GM10266 (cell line): ENCODE results near the gene RAB3GAP2.

Experiments
- DNase-seq: peaks from one replicate; pipeline ENCODE4 v3.0.0; 2012; ENCODE audit errors: extremely low spot score
- TF ChIP-seq, protein P1 (sequence below): IDR thresholded peaks from 2 replicates; pipeline ENCODE4 v1.5.1; 2012; ENCODE audit warnings: mild to moderate bottlenecking, low read depth; ENCODE audit not compliant: control insufficient read depth, insufficient read depth; ENCODE audit errors: missing control alignments

The RAB3GAP2 gene

DNA sequence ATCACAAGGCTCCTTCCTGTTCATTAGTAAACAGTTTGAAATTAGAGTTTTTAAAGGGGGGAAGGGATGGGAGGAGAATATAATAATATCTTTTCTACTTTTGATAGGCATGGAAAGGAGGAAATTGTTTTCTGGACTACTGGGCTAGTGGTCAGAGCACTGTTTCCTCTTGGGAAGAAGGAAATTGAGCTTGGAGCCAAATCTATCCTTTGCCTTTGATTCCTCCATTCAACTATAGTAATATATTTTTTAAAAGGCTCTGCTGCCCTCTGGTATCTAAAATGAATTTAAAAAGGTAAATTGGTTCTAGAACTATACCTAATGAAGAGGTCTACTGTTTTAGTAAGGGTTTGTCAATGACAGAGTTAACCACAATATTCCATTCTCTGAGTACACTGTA is 172.4 kb downstream of the RAB3GAP2 start:
- DNase-seq = no peak
- TF ChIP-seq, protein P1, sequence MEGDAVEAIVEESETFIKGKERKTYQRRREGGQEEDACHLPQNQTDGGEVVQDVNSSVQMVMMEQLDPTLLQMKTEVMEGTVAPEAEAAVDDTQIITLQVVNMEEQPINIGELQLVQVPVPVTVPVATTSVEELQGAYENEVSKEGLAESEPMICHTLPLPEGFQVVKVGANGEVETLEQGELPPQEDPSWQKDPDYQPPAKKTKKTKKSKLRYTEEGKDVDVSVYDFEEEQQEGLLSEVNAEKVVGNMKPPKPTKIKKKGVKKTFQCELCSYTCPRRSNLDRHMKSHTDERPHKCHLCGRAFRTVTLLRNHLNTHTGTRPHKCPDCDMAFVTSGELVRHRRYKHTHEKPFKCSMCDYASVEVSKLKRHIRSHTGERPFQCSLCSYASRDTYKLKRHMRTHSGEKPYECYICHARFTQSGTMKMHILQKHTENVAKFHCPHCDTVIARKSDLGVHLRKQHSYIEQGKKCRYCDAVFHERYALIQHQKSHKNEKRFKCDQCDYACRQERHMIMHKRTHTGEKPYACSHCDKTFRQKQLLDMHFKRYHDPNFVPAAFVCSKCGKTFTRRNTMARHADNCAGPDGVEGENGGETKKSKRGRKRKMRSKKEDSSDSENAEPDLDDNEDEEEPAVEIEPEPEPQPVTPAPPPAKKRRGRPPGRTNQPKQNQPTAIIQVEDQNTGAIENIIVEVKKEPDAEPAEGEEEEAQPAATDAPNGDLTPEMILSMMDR = no peak
